RWPE2 (cell line): ENCODE results near the gene USF1.
A peak's percentile ranks its signal among the peaks of the same experiment; 100 is the strongest.

Experiments used
- ATAC-seq: fragments of 200-7000 bp; cut with Tn5 transposase; 3 replicates; pipeline ENCODE4 v1.9.1; 2021; ENCODE audit warnings: low read depth
- DNase-seq: peaks from one replicate; pipeline ENCODE4 v3.0.0-alpha.2; 2020; ENCODE audit warnings: low spot score
- H3K27ac ChIP-seq: fragments of 450-650 bp; 2 replicates; pipeline ENCODE4 v1.5.1; 2017; ENCODE audit warnings: mild to moderate bottlenecking; ENCODE audit not compliant: poor library complexity, severe bottlenecking
- H3K27me3 ChIP-seq: fragments of 250-450 bp; sonication (Bioruptor Pico); 2 replicates; pipeline ENCODE4 v1.5.1; 2021; ENCODE audit warnings: mild to moderate bottlenecking, moderate library complexity; ENCODE audit not compliant: insufficient read depth, poor library complexity, severe bottlenecking
- H3K36me3 ChIP-seq: fragments of 250-450 bp; sonication (Bioruptor Pico); 2 replicates; pipeline ENCODE4 v1.5.1; 2020; ENCODE audit warnings: low read depth, mild to moderate bottlenecking, moderate library complexity
- H3K4me1 ChIP-seq: fragments of 250-450 bp; sonication (Bioruptor Pico); 2 replicates; pipeline ENCODE4 v1.5.1; 2021; ENCODE audit warnings: mild to moderate bottlenecking, moderate library complexity; ENCODE audit not compliant: insufficient read depth, poor library complexity, severe bottlenecking
- H3K4me3 ChIP-seq: fragments of 250-450 bp; sonication (Bioruptor Pico); 2 replicates; pipeline ENCODE4 v1.5.1; 2021; ENCODE audit warnings: mild to moderate bottlenecking, moderate library complexity; ENCODE audit not compliant: severe bottlenecking
- H3K9me3 ChIP-seq: fragments of 250-450 bp; sonication (Bioruptor Pico); 2 replicates; pipeline ENCODE4 v1.5.1; 2021; ENCODE audit warnings: mild to moderate bottlenecking, moderate library complexity; ENCODE audit not compliant: severe bottlenecking
- CTCF ChIP-seq: fragments of 450-650 bp; IDR thresholded peaks from one replicate; pipeline ENCODE4 v1.5.1; 2017; ENCODE audit warnings: mild to moderate bottlenecking, moderate library complexity; ENCODE audit not compliant: poor library complexity, severe bottlenecking

USF1 gene

GRCh38 chr1:161054232-161054631 lies 8.5 kb upstream of the USF1 start:
- TF ChIP-seq CTCF = no peak
- Histone ChIP-seq H3K4me1 (no peaks in the 10 kb centered on the region), H3K36me3 (no peaks in the 10 kb centered on the region), H3K27ac (no peak overlapping the region), H3K9me3 (no peaks in the 10 kb centered on the region), H3K27me3 (no peaks in the 10 kb centered on the region), H3K4me3 (no peak overlapping the region)
- DNase-seq = no peak
- ATAC-seq = no peak

GRCh38 chr1:161052899-161053298 lies 7.1 kb upstream of the USF1 start:
- H3K27me3 ChIP-seq = no peaks in the 10 kb centered on the region
- no peaks in the 10 kb centered on the region for H3K9me3 ChIP-seq
- no peak overlapping the region for H3K4me3 ChIP-seq
- TF ChIP-seq CTCF = no peak
- ATAC-seq = 0 out of 3 replicates have a peak, but pooled peaks have one; percentile 21
- no peaks in the 10 kb centered on the region for H3K4me1 ChIP-seq
- no peaks in the 10 kb centered on the region for H3K36me3 ChIP-seq
- no peak overlapping the region for H3K27ac ChIP-seq
- no peak for DNase-seq

GRCh38 chr1:161051219-161051618 lies 5.4 kb upstream of the USF1 start:
- TF ChIP-seq CTCF = no peak
- H3K36me3 ChIP-seq = no peaks in the 10 kb centered on the region
- no peak for ATAC-seq

GRCh38 chr1:161048949-161049722 lies 3.4 kb upstream of the USF1 start:
- H3K36me3 ChIP-seq = no peaks in the 10 kb centered on the region
- H3K4me3 ChIP-seq = no peak overlapping the region
- H3K27me3 ChIP-seq = no peaks in the 10 kb centered on the region
- no peak overlapping the region for H3K27ac ChIP-seq
- no peaks in the 10 kb centered on the region for H3K9me3 ChIP-seq
- no peak for TF ChIP-seq CTCF
- ATAC-seq (no peak), DNase-seq (no peak)
- peaks cover 7% of the 10 kb centered on the region for H3K4me1 ChIP-seq

More at GRCh38 chr1:161051219-161051618, 5.4 kb upstream of the USF1 start:
- Histone ChIP-seq H3K4me1 (peaks cover 4% of the 10 kb centered on the region), H3K4me3 (no peak overlapping the region), H3K27me3 (no peaks in the 10 kb centered on the region), H3K9me3 (no peaks in the 10 kb centered on the region), H3K27ac (no peak overlapping the region)
- no peak for DNase-seq
